ENCODE data around the gene WFIKKN1.

GRCh38 chr16:635573-636205 lies 4.9 kb downstream of the WFIKKN1 start:
- TF ChIP-seq EZH2 (IDR thresholded peaks at IDR 0.05; ENCODE audit: low read depth, unreplicated experiment): no peak
- no peak for TF ChIP-seq CTCF (conservative IDR thresholded peaks at IDR 0.05; ENCODE audit: low read depth in 2 of 2)

Data from GM23338 (cell line).